ENCODE measurements around the gene KANK4.

The KANK4 gene

GRCh38 chr1:62233926-62234450, 85.2 kb downstream of the KANK4 start:
- TF ChIP-seq CTCF (conservative IDR thresholded peaks at IDR 0.05; ENCODE audit: low read depth, low read length) = no peak
- no peak overlapping the region for H3K4me3 ChIP-seq (ENCODE audit: low read depth, low read length)
- no peak for DNase-seq (ENCODE audit: low read depth)

GRCh38 chr1:62232871-62233278, 86.4 kb downstream of the KANK4 start:
- DNase-seq (ENCODE audit: low read depth) = no peak
- H3K4me3 ChIP-seq (ENCODE audit: low read depth, low read length) = no peak overlapping the region
- TF ChIP-seq CTCF (conservative IDR thresholded peaks at IDR 0.05; ENCODE audit: low read depth, low read length) = no peak

- peak; percentile 66 for DNase-seq (ENCODE audit: low read depth)
- H3K4me3 ChIP-seq (ENCODE audit: low read depth, low read length) = no peak overlapping the region
- no peak for TF ChIP-seq CTCF (conservative IDR thresholded peaks at IDR 0.05; ENCODE audit: low read depth, low read length)
Observed at GRCh38 chr1:62230718-62231117, 88.5 kb downstream of the KANK4 start.

- TF ChIP-seq CTCF (conservative IDR thresholded peaks at IDR 0.05; ENCODE audit: low read depth, low read length) = no peak
- DNase-seq (ENCODE audit: low read depth) = no peak
Observed at GRCh38 chr1:62229932-62230331, 89.3 kb downstream of the KANK4 start.

GRCh38 chr1:62229468-62229867, 89.8 kb downstream of the KANK4 start:
- H3K4me3 ChIP-seq (ENCODE audit: low read depth, low read length) = no peak overlapping the region
- DNase-seq (ENCODE audit: low read depth) = no peak
- TF ChIP-seq CTCF (conservative IDR thresholded peaks at IDR 0.05; ENCODE audit: low read depth, low read length) = no peak

More at GRCh38 chr1:62229932-62230331, 89.3 kb downstream of the KANK4 start:
- H3K4me3 ChIP-seq (ENCODE audit: low read depth, low read length) = no peak overlapping the region

- DNase-seq (ENCODE audit: low read depth) = no peak
- TF ChIP-seq CTCF (conservative IDR thresholded peaks at IDR 0.05; ENCODE audit: low read depth, low read length) = no peak
Observed at GRCh38 chr1:62228883-62229187, 90.4 kb downstream of the KANK4 start.

GRCh38 chr1:62228136-62228882, 90.9 kb downstream of the KANK4 start:
- H3K4me3 ChIP-seq (ENCODE audit: low read depth, low read length) = no peak overlapping the region
- no peak for TF ChIP-seq CTCF (conservative IDR thresholded peaks at IDR 0.05; ENCODE audit: low read depth, low read length)
- DNase-seq (ENCODE audit: low read depth) = no peak

More at GRCh38 chr1:62228883-62229187, 90.4 kb downstream of the KANK4 start:
- H3K4me3 ChIP-seq (ENCODE audit: low read depth, low read length) = no peak overlapping the region
